ENCODE results near the gene VASP.

Gene VASP

GRCh38 chr19:45474606-45475521 lies 32.4 kb upstream of the VASP start:
- no peak for DNase-seq

GRCh38 chr19:45475537-45476291 lies 31.6 kb upstream of the VASP start:
- DNase-seq, result no peak

GRCh38 chr19:45476304-45476703 lies 31.0 kb upstream of the VASP start:
- DNase-seq, result no peak

- DNase-seq, result no peak
Observed at GRCh38 chr19:45477186-45477585, 30.1 kb upstream of the VASP start.

GRCh38 chr19:45477713-45478453 lies 29.4 kb upstream of the VASP start:
- no peak for DNase-seq

GRCh38 chr19:45478454-45479238 lies 28.6 kb upstream of the VASP start:
- DNase-seq, result peak; percentile 91

GRCh38 chr19:45483033-45483432 lies 24.2 kb upstream of the VASP start:
- DNase-seq, result no peak

- no peak for DNase-seq
Observed at GRCh38 chr19:45484273-45484945, 22.9 kb upstream of the VASP start.

- peak; percentile 86 for DNase-seq
Observed at GRCh38 chr19:45485305-45486077, 21.8 kb upstream of the VASP start.

GRCh38 chr19:45488708-45489107 lies 18.6 kb upstream of the VASP start:
- no peak for DNase-seq

GRCh38 chr19:45489216-45489855 lies 17.9 kb upstream of the VASP start:
- DNase-seq, result no peak

GRCh38 chr19:45492137-45492626 lies 15.1 kb upstream of the VASP start:
- no peak for DNase-seq

GRCh38 chr19:45492627-45493470 lies 14.4 kb upstream of the VASP start:
- no peak for DNase-seq

GRCh38 chr19:45494261-45494916 lies 12.9 kb upstream of the VASP start:
- DNase-seq, result no peak

GRCh38 chr19:45495178-45495577 lies 12.1 kb upstream of the VASP start:
- no peak for DNase-seq

- no peak for DNase-seq
Observed at GRCh38 chr19:45496349-45496953, 10.8 kb upstream of the VASP start.

GRCh38 chr19:45497791-45498190 lies 9.5 kb upstream of the VASP start:
- no peak for DNase-seq

GRCh38 chr19:45498411-45499195 lies 8.7 kb upstream of the VASP start, which contains the start of gene PPM1N:
PPM1N (plus strand) TSS chr19:45498443; CDS start chr19:45498473, 30 bp downstream.
- DNase-seq, result no peak
